Daoy (cell line): ENCODE data around the gene KIAA1755. TPM values are rescaled to one million over a fixed set of nuclear protein-coding genes. Genes with fewer than 3 reads are reported as not detected.

Experiments used
- DNase-seq: peaks from one replicate; pipeline ENCODE4 v3.0.0-alpha.2; 2015; ENCODE audit warnings: low read depth
- total RNA-seq: library from RNA; depleted of rRNA; stranded (reverse); fragments of >200 nt; shearing (Covaris generic); gene quantifications from 2 replicates; pipeline ENCODE4 v1.2.3, GENCODE V29; 2014

The KIAA1755 gene
- total RNA-seq, 1 experiment from 2014 or later: 1.0 TPM

- DNase-seq: peak; percentile 95
Observed at GRCh38 chr20:38217791-38218565, 42.6 kb downstream of the KIAA1755 start.

- DNase-seq: no peak
Observed at GRCh38 chr20:38216746-38217595, 43.6 kb downstream of the KIAA1755 start.

- no peak for DNase-seq
Observed at GRCh38 chr20:38216201-38216600, 44.3 kb downstream of the KIAA1755 start.

- DNase-seq: no peak
Observed at GRCh38 chr20:38215194-38216182, 45.0 kb downstream of the KIAA1755 start.

GRCh38 chr20:38214256-38215193, 46.0 kb downstream of the KIAA1755 start:
- DNase-seq: no peak

- DNase-seq: no peak
Observed at GRCh38 chr20:38213607-38213940, 47.0 kb downstream of the KIAA1755 start.

GRCh38 chr20:38212806-38213606, 47.5 kb downstream of the KIAA1755 start:
- DNase-seq: no peak

- DNase-seq: no peak
Observed at GRCh38 chr20:38211200-38212097, 49.1 kb downstream of the KIAA1755 start.

- DNase-seq: peak; percentile 58
Observed at GRCh38 chr20:38210741-38211140, 49.8 kb downstream of the KIAA1755 start.

GRCh38 chr20:38209736-38210405, 50.7 kb downstream of the KIAA1755 start:
- peak; percentile 44 for DNase-seq

GRCh38 chr20:38209054-38209675, 51.4 kb downstream of the KIAA1755 start:
- DNase-seq: no peak

- no peak for DNase-seq
Observed at GRCh38 chr20:38208523-38208922, 52.0 kb downstream of the KIAA1755 start.

GRCh38 chr20:38208088-38208487, 52.4 kb downstream of the KIAA1755 start:
- DNase-seq: no peak

GRCh38 chr20:38207621-38208020, 52.9 kb downstream of the KIAA1755 start:
- DNase-seq: no peak

GRCh38 chr20:38205001-38205400, 55.5 kb downstream of the KIAA1755 start:
- DNase-seq: no peak

- DNase-seq: no peak
Observed at GRCh38 chr20:38203981-38204357, 56.6 kb downstream of the KIAA1755 start.

GRCh38 chr20:38203337-38203980, 57.1 kb downstream of the KIAA1755 start:
- DNase-seq: no peak
